ENCODE results near the gene GRIK4.

GRCh38 chr11:120710354-120711131 lies 199.0 kb downstream of the GRIK4 start:
- no peak for TF ChIP-seq CTCF (IDR thresholded peaks at IDR 0.05; ENCODE audit: low read depth, low read length, missing input control)
- TF ChIP-seq RXRA (IDR thresholded peaks at IDR 0.05), result no peak
- no peak for TF ChIP-seq FOXA1 (IDR thresholded peaks at IDR 0.05)
- no peak for TF ChIP-seq ZBTB33 (IDR thresholded peaks at IDR 0.05)
- no peak for TF ChIP-seq SP1 (IDR thresholded peaks at IDR 0.05)
- no peak for TF ChIP-seq REST (IDR thresholded peaks at IDR 0.05)
- TF ChIP-seq HNF4G (IDR thresholded peaks at IDR 0.05), result no peak

Measured in liver (tissue), 3 donors.